ENCODE results near the gene KIAA0513. TPM values are rescaled to one million over a fixed set of nuclear protein-coding genes. Genes with fewer than 3 reads are reported as not detected.

KIAA0513 gene
- total RNA-seq, 1 donor from 2014 or later, result 21.7 TPM

GRCh38 chr16:85010931-85011845, 16.4 kb upstream of the KIAA0513 start, which contains the start of gene ZDHHC7:
Gene ZDHHC7, minus strand, starts transcription at chr16:85011535. Its CDS starts 20,917 bp downstream, at chr16:84990618.
- Histone ChIP-seq H3K36me3 (peaks cover 6% of the 10 kb centered on the region), H3K4me1 (peaks cover 51% of the 10 kb centered on the region), H3K27ac (peak within 1 kb of the TSS; percentile 99), H3K4me3 (peak within 1 kb of the TSS; percentile 83), H3K9me3 (no peaks in the 10 kb centered on the region), H3K27me3 (no peaks in the 10 kb centered on the region)
- TF ChIP-seq CTCF (IDR thresholded peaks at IDR 0.05), result no peak
- intact Hi-C loops (cut with DNase I), result no loop called here
- ATAC-seq (peak; percentile 96), DNase-seq (peak; percentile 94)

- H3K4me1 ChIP-seq, result peaks cover 51% of the 10 kb centered on the region
- H3K27me3 ChIP-seq, result no peaks in the 10 kb centered on the region
These were observed 15.7 kb upstream of the KIAA0513 start for GRCh38 chr16:85011846-85012284.

GRCh38 chr16:85014311-85014710, 13.3 kb upstream of the KIAA0513 start:
- Histone ChIP-seq H3K9me3 (no peaks in the 10 kb centered on the region), H3K36me3 (no peaks in the 10 kb centered on the region), H3K4me3 (no peak overlapping the region), H3K27ac (no peak overlapping the region), H3K27me3 (no peaks in the 10 kb centered on the region), H3K4me1 (peaks cover 35% of the 10 kb centered on the region)
- no peak for ATAC-seq
- no peak for TF ChIP-seq CTCF (IDR thresholded peaks at IDR 0.05)
- no peak for DNase-seq
- intact Hi-C loops (cut with DNase I), result no loop called here

More at GRCh38 chr16:85011846-85012284, 15.7 kb upstream of the KIAA0513 start:
- peak overlapping the region; percentile 99 for H3K27ac ChIP-seq
- H3K9me3 ChIP-seq, result no peaks in the 10 kb centered on the region
- DNase-seq, result no peak
- no peak for TF ChIP-seq CTCF (IDR thresholded peaks at IDR 0.05)
- intact Hi-C loops (cut with DNase I), result no loop called here
- peaks cover 2% of the 10 kb centered on the region for H3K36me3 ChIP-seq
- H3K4me3 ChIP-seq, result peak overlapping the region; percentile 83
- peak; percentile 28 for ATAC-seq

- Histone ChIP-seq H3K27ac (peak overlapping the region; percentile 55), H3K4me1 (peaks cover 23% of the 10 kb centered on the region), H3K9me3 (no peaks in the 10 kb centered on the region), H3K36me3 (no peaks in the 10 kb centered on the region), H3K4me3 (no peak overlapping the region), H3K27me3 (no peaks in the 10 kb centered on the region)
- ATAC-seq (no peak), DNase-seq (no peak)
- intact Hi-C loops (cut with DNase I), result no loop called here
- no peak for TF ChIP-seq CTCF (IDR thresholded peaks at IDR 0.05)
These were observed 12.0 kb upstream of the KIAA0513 start for GRCh38 chr16:85015481-85016187.

- TF ChIP-seq CTCF (IDR thresholded peaks at IDR 0.05), result no peak
- H3K27ac ChIP-seq, result peak overlapping the region; percentile 55
- no peak overlapping the region for H3K4me3 ChIP-seq
- DNase-seq, result no peak
- no peaks in the 10 kb centered on the region for H3K9me3 ChIP-seq
- H3K4me1 ChIP-seq, result peaks cover 18% of the 10 kb centered on the region
- intact Hi-C loops (cut with DNase I), result no loop called here
- ATAC-seq, result peak; percentile 82
- no peaks in the 10 kb centered on the region for H3K27me3 ChIP-seq
- no peaks in the 10 kb centered on the region for H3K36me3 ChIP-seq
These were observed 10.4 kb upstream of the KIAA0513 start for GRCh38 chr16:85017151-85017550.

All from upper lobe of right lung (tissue), 1 donor.